Osteoblast (primary cell): ENCODE measurements around the gene RAPGEF3. TPM values are rescaled to one million over a fixed set of nuclear protein-coding genes. Genes with fewer than 3 reads are reported as not detected.

Source experiments
- DNase-seq: peaks from one replicate; pipeline ENCODE4 v3.0.0; 2011; ENCODE audit warnings: low spot score, mixed read lengths; ENCODE audit not compliant: insufficient read length; ENCODE audit errors: missing footprints
- H2AFZ ChIP-seq: 2 replicates; pipeline ENCODE4 v1.6.0; 2011; ENCODE audit warnings: mild to moderate bottlenecking, low read length
- H3K27ac ChIP-seq: 2 replicates; pipeline ENCODE4 v1.5.1; 2011; ENCODE audit warnings: mild to moderate bottlenecking, low read depth, low read length, moderate library complexity
- H3K27me3 ChIP-seq: 2 replicates; pipeline ENCODE4 v1.6.0; 2012; ENCODE audit warnings: mild to moderate bottlenecking, control low read depth, inconsistent platforms, low read length, moderate library complexity; ENCODE audit not compliant: insufficient read depth
- H3K36me3 ChIP-seq: 2 replicates; pipeline ENCODE4 v1.5.1; 2011; ENCODE audit warnings: mild to moderate bottlenecking, low read length, control low read depth, moderate library complexity; ENCODE audit not compliant: insufficient read depth
- H3K4me1 ChIP-seq: 2 replicates; pipeline ENCODE4 v1.5.1; 2011; ENCODE audit warnings: mild to moderate bottlenecking, low read length, control low read depth, moderate library complexity; ENCODE audit not compliant: insufficient read depth
- H3K4me2 ChIP-seq: 2 replicates; pipeline ENCODE4 v1.6.0; 2011; ENCODE audit warnings: mild to moderate bottlenecking, low read length; ENCODE audit not compliant: insufficient read depth
- H3K4me3 ChIP-seq: fragments of 200-600 bp; sonication (generic); 3 replicates; pipeline ENCODE4 v1.5.1; 2012; ENCODE audit warnings: mild to moderate bottlenecking, low read length, inconsistent platforms; ENCODE audit not compliant: insufficient read depth
- H3K79me2 ChIP-seq: 2 replicates; pipeline ENCODE4 v1.6.0; 2012; ENCODE audit warnings: mild to moderate bottlenecking, low read length, control low read depth, inconsistent platforms; ENCODE audit not compliant: insufficient read depth
- H3K9me3 ChIP-seq: 2 replicates; pipeline ENCODE4 v1.5.1; 2011; ENCODE audit warnings: low read depth, low read length, control low read depth
- H4K20me1 ChIP-seq: 2 replicates; pipeline ENCODE4 v1.6.0; 2012; ENCODE audit warnings: mild to moderate bottlenecking, low read length, control low read depth; ENCODE audit not compliant: insufficient read depth
- total RNA-seq: library from RNA; depleted of rRNA; stranded (reverse); fragments of >200 nt; gene quantifications from 2 replicates; pipeline ENCODE4 v1.2.3, GENCODE V29; 2012
- TF ChIP-seq, protein P1 (sequence below): IDR thresholded peaks from 2 replicates; pipeline ENCODE4 v1.5.1; 2011; ENCODE audit warnings: mild to moderate bottlenecking, low read depth, low read length, moderate library complexity; ENCODE audit errors: extremely low read depth

Gene RAPGEF3
- total RNA-seq, 1 donor, result 4.3 TPM

DNA sequence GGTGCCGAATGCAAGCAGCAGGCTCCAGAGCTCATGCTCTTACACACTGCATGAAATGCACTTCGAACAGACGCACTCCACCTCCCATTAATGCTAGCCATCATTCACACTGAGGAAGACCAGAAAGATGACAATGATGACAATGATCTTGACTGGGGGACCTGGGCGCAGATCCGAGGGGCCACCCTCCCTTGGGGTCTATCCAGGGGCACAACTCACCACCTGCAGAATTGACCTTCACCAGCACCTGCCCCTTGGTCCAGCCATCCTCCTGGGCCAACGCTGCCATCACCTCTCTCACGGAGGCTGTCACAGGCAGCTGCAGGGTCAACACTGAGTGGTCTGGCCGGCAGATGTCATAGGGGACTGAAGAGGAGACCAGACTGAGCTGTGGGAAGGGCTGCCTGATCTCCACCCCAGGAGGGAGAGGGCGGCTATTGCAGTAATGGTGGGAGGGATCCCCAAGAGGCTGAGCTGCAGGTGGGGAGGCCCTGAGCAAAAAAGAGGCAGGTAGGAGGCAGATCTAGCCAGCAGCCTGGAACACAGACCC lies 15.3 kb downstream of the RAPGEF3 start:
- TF ChIP-seq, protein P1, sequence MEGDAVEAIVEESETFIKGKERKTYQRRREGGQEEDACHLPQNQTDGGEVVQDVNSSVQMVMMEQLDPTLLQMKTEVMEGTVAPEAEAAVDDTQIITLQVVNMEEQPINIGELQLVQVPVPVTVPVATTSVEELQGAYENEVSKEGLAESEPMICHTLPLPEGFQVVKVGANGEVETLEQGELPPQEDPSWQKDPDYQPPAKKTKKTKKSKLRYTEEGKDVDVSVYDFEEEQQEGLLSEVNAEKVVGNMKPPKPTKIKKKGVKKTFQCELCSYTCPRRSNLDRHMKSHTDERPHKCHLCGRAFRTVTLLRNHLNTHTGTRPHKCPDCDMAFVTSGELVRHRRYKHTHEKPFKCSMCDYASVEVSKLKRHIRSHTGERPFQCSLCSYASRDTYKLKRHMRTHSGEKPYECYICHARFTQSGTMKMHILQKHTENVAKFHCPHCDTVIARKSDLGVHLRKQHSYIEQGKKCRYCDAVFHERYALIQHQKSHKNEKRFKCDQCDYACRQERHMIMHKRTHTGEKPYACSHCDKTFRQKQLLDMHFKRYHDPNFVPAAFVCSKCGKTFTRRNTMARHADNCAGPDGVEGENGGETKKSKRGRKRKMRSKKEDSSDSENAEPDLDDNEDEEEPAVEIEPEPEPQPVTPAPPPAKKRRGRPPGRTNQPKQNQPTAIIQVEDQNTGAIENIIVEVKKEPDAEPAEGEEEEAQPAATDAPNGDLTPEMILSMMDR, result no peak
- no peaks in the 10 kb centered on the region for H3K36me3 ChIP-seq
- peaks cover 10% of the 10 kb centered on the region for H3K4me1 ChIP-seq
- no peaks in the 10 kb centered on the region for H4K20me1 ChIP-seq
- H2AFZ ChIP-seq, result no peak overlapping the region
- no peaks in the 10 kb centered on the region for H3K27me3 ChIP-seq
- no peak for DNase-seq
- no peaks in the 10 kb centered on the region for H3K9me3 ChIP-seq
- no peaks in the 10 kb centered on the region for H3K79me2 ChIP-seq
- no peak overlapping the region for H3K4me3 ChIP-seq
- no peak overlapping the region for H3K4me2 ChIP-seq
- no peak overlapping the region for H3K27ac ChIP-seq

DNA sequence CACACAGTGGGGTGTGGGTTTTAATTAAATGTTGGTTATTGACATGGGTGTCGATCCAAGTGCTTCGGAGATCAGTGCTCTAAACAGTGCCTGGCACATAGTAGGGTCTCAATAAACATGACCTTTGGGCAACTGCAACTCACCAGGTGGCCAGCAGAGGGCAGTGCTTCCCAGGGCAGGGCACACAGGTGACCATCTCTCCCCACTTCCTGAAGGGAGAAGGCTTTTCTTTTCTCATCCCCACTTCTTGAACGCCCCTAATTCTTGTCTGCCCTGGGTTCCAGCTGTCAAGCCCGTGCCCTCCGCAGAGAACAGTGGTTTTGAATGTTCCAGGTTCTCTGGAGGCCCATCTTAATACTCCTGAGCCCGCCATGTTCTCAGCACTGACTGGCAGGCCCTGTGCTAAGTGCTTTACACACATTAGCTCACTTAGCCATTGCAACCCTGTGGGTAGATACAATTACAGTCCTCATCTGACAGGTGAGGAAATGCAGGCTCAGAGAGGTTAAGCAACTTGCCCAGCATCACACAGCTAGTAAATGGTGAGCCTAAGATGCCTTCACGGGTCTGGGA lies 16.3 kb downstream of the RAPGEF3 start:
- Histone ChIP-seq H3K4me1 (peaks cover 13% of the 10 kb centered on the region), H2AFZ (no peak overlapping the region), H3K36me3 (no peaks in the 10 kb centered on the region), H3K79me2 (no peaks in the 10 kb centered on the region), H3K4me3 (no peak overlapping the region), H3K27me3 (no peaks in the 10 kb centered on the region), H3K9me3 (no peaks in the 10 kb centered on the region), H3K4me2 (no peak overlapping the region), H3K27ac (no peak overlapping the region), H4K20me1 (no peaks in the 10 kb centered on the region)
- peak; percentile 87 for DNase-seq
- TF ChIP-seq, protein P1, result peak; percentile 99

DNA sequence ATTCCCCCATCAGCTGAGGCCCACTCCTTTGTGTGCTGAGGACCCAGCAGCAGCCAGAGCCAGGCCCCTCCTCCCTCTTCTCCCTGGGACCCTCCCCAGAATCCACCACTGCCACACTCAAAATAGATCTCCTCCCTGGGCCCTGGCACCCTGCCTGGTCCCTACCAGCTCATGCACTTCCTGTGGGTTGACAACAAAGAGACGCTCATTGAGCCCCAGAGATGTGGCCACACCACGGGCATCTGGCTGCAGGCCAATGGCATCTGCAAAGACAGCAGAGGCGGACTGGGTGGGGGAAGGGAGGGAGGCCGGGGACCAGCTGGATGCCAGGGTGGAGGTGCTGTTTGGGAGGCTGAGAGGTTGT lies 17.4 kb downstream of the RAPGEF3 start:
- H3K79me2 ChIP-seq, result no peaks in the 10 kb centered on the region
- H3K9me3 ChIP-seq, result no peaks in the 10 kb centered on the region
- H3K4me2 ChIP-seq, result no peak overlapping the region
- no peaks in the 10 kb centered on the region for H3K36me3 ChIP-seq
- H3K4me3 ChIP-seq, result no peak overlapping the region
- no peaks in the 10 kb centered on the region for H3K27me3 ChIP-seq
- no peak overlapping the region for H3K27ac ChIP-seq
- no peaks in the 10 kb centered on the region for H4K20me1 ChIP-seq
- peak; percentile 71 for DNase-seq
- peaks cover 24% of the 10 kb centered on the region for H3K4me1 ChIP-seq
- no peak overlapping the region for H2AFZ ChIP-seq
- TF ChIP-seq, protein P1, result no peak

DNA sequence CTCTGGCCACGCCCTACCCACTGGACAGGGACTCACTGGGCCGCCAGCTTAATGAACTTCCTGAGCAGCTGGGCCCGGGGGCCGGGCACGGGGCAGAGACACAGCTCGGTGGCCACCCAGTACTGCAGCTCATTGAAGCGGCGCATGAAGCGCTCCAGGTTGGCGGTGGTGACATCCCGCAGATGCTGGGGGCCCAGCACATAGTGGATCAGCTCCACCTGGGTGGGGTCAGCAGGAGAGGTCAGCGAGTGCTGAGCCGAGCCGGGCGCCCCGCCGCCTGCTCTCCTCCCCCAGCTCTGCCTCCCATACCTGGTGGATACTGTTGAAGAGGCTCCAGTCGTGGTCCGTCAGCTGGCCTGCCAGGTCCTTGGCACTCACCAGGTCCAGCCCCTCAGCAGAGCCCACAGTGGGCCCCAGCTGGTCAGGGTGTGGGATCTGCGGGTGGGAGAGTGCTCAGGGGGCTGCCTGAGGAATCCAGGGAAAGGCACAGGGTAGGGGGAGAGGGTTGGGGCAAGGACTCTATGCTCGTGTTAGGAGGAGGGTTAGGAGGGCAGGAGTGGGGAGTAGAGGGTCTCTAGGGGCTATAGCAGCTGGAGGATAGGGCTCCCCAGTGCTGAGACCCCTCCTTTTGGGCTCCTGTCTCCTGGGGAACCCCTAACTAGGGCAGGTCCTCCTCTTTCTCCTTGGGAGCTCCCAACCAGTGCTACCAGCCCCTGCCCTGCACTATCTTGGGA lies 17.9 kb downstream of the RAPGEF3 start:
- H3K27ac ChIP-seq, result no peak overlapping the region
- H3K79me2 ChIP-seq, result no peaks in the 10 kb centered on the region
- H2AFZ ChIP-seq, result no peak overlapping the region
- H3K4me1 ChIP-seq, result peaks cover 27% of the 10 kb centered on the region
- H3K4me3 ChIP-seq, result no peak overlapping the region
- H4K20me1 ChIP-seq, result no peaks in the 10 kb centered on the region
- TF ChIP-seq, protein P1, result no peak
- H3K36me3 ChIP-seq, result no peaks in the 10 kb centered on the region
- no peaks in the 10 kb centered on the region for H3K9me3 ChIP-seq
- DNase-seq, result peak; percentile 58
- no peaks in the 10 kb centered on the region for H3K27me3 ChIP-seq
- H3K4me2 ChIP-seq, result no peak overlapping the region
